Colonic mucosa (tissue), 4 donors: ENCODE data around the gene MYMK. TPM values are rescaled to one million over a fixed set of nuclear protein-coding genes. Genes with fewer than 3 reads are reported as not detected.

Source experiments
- DNase-seq: peaks from one replicate; pipeline ENCODE4 v3.0.0-alpha.2; 2020
- H3K27ac ChIP-seq: fragments of 200-600 bp; one replicate; pipeline ENCODE4 v1.8.0; 2021
- H3K27me3 ChIP-seq: fragments of 200-600 bp; one replicate; pipeline ENCODE4 v1.8.0; 2021
- H3K36me3 ChIP-seq: fragments of 200-600 bp; one replicate; pipeline ENCODE4 v1.8.0; 2021
- H3K4me1 ChIP-seq: fragments of 200-600 bp; one replicate; pipeline ENCODE4 v1.8.0; 2021; ENCODE audit warnings: mild to moderate bottlenecking
- H3K4me3 ChIP-seq: fragments of 200-600 bp; one replicate; pipeline ENCODE4 v1.8.0; 2021
- H3K9ac ChIP-seq, 2 donors: one replicate each; pipeline ENCODE4 v1.7.0; 2013; ENCODE audit warnings: control low read depth in 2 of 2, low read depth in 2 of 2, low read length in 2 of 2
- H3K9me3 ChIP-seq: fragments of 200-600 bp; one replicate; pipeline ENCODE4 v1.8.0; 2021
- intact Hi-C: fragments of 100-400 bp; cut with DNase I; formaldehyde crosslinking; loops from one replicate; pipeline ENCODE4 v1.14.1; 2022
- total RNA-seq, 2 donors: library from RNA; stranded (reverse); fragmentation: NEBNext Ultra II Directional in 1 of 2; extraction: Animal tissue kit (Norgen Biotek cat#: 25700) in 1 of 2; gene quantifications; one replicate each; pipeline ENCODE4 v1.2.1, GENCODE V29; 2021
- TF ChIP-seq, protein P1 (sequence below): fragments of 200-600 bp; IDR thresholded peaks from one replicate; pipeline ENCODE4 v1.8.0; 2022; ENCODE audit warnings: antibody characterized with exemption, mild to moderate bottlenecking
- donor health status: healthy.
- donor health status: DM: no; HTN: no; CAD: no.
- donor health status: DM: no; HTN: no; CAD: no.

Gene MYMK
- total RNA-seq, 2 donors from 2014 or later = not detected

DNA sequence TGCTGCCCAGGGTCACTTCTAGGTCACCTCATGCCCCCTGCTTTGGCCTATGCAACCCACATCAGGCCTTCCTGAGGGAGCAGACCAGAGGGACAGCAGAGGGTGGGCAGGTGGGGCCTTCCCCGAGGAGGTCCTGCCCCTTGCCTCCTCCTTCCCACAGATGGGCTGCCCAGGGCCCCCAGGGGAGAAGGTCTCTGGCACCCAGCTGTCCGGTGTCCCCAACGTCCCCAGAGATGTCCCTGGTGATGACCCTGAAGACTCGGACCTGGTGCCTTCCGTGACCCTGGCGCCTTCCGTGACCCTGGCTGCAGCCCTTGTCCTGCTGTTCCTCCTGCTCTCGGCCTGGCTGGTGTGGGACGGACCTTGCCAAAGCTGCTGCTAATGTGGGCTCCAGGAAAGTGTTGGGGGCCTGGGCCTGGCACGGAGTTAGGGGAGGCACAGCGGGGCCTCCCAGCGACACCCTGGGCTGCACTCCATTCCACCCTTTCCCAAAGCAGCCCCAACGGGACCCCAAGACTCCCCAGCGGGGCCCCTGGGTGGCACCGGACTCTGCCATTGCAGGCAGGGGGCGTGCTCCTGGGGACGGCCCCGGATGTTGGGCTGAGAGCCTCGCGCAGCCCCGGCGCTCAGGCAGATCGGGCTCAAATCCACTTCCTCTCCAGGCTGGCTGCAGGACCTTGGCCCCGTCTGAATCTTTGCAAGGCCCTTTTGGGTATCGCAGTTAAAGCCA, 39.1 kb downstream of the MYMK start:
- H3K36me3 ChIP-seq = no peaks in the 10 kb centered on the region
- intact Hi-C loops = loop anchor here (2.0 to 5.0 kb wide), 2 partner anchors 79 to 303 kb away; no protein-coding TSS in a partner anchor
- TF ChIP-seq, protein P1, sequence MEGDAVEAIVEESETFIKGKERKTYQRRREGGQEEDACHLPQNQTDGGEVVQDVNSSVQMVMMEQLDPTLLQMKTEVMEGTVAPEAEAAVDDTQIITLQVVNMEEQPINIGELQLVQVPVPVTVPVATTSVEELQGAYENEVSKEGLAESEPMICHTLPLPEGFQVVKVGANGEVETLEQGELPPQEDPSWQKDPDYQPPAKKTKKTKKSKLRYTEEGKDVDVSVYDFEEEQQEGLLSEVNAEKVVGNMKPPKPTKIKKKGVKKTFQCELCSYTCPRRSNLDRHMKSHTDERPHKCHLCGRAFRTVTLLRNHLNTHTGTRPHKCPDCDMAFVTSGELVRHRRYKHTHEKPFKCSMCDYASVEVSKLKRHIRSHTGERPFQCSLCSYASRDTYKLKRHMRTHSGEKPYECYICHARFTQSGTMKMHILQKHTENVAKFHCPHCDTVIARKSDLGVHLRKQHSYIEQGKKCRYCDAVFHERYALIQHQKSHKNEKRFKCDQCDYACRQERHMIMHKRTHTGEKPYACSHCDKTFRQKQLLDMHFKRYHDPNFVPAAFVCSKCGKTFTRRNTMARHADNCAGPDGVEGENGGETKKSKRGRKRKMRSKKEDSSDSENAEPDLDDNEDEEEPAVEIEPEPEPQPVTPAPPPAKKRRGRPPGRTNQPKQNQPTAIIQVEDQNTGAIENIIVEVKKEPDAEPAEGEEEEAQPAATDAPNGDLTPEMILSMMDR = no peak
- H3K4me3 ChIP-seq = peak overlapping the region; percentile 7
- no peaks in the 10 kb centered on the region for H3K27me3 ChIP-seq
- H3K9ac ChIP-seq = no peak overlapping the region
- DNase-seq = no peak
- no peaks in the 10 kb centered on the region for H3K4me1 ChIP-seq
- no peak overlapping the region for H3K27ac ChIP-seq
- H3K9me3 ChIP-seq = no peaks in the 10 kb centered on the region

DNA sequence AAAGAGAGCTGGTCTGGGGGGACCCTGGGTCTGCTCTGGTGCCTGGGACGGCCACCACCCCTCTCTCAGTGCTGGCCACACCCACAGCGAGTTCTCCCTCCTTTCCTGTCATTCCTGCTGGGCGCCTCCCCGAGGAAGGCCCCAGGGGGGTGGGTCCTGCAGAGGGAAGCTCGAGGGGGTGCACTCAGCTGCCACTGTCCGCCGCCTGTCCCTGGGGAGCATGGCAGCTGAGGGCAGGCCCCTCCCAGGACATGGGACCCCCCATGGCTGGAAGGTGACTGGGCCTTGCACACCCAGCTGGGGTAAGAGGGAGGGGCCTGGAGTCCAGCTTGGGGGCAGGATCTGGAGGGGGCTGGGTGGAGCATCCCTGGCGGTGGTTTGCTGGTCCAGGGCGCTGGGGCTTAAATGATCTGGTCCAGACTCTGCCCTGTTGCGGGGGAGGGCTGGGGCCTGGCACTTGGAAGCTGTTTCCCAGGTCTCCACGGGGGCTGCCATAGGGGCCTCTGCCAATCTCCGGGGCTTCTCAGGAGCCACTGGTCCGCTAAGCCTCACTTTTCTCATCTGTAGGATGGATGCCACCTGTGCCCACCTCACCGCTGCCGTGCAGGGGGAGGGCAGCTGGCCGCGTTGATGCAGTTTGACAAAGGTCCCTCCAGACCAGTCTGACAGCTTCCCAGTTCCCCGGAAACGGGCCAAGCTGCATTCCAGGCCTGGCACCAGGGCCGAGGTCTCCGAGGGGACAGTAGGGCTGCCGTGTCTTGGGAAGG, 39.9 kb downstream of the MYMK start:
- Histone ChIP-seq H3K9me3 (no peaks in the 10 kb centered on the region), H3K9ac (no peak overlapping the region), H3K4me1 (no peaks in the 10 kb centered on the region), H3K4me3 (no peak overlapping the region), H3K27ac (no peak overlapping the region), H3K27me3 (no peaks in the 10 kb centered on the region), H3K36me3 (no peaks in the 10 kb centered on the region)
- intact Hi-C loops = loop anchor here (5.0 kb wide), 1 partner anchor 303 kb away; no protein-coding TSS in a partner anchor
- TF ChIP-seq, protein P1 = no peak
- DNase-seq = no peak

DNA sequence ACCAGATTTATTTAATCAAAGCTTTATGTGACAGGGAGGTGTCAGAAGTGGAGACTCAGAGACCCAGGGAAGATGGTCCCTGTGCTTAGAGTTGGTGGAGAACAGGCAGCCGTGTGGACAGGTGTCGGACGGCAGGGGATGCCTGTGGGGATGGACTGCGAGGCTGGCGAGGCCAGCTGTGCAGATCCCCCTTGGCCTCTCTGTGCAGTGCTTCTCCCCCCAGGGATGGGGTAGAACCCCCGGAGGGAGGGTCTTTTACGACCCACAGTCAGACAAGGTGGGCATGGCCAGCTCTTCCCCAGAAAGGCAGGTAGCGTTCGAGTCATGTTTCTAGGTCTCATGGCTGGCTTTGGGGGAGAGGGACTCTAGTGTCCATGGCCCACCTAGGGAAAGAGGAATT, 41.1 kb downstream of the MYMK start:
- Histone ChIP-seq H3K36me3 (no peaks in the 10 kb centered on the region), H3K4me1 (peaks cover 10% of the 10 kb centered on the region), H3K4me3 (no peak overlapping the region), H3K9me3 (no peaks in the 10 kb centered on the region), H3K9ac (no peak overlapping the region), H3K27ac (no peak overlapping the region), H3K27me3 (no peaks in the 10 kb centered on the region)
- DNase-seq = no peak
- TF ChIP-seq, protein P1 = no peak
- intact Hi-C loops = no loop called here

DNA sequence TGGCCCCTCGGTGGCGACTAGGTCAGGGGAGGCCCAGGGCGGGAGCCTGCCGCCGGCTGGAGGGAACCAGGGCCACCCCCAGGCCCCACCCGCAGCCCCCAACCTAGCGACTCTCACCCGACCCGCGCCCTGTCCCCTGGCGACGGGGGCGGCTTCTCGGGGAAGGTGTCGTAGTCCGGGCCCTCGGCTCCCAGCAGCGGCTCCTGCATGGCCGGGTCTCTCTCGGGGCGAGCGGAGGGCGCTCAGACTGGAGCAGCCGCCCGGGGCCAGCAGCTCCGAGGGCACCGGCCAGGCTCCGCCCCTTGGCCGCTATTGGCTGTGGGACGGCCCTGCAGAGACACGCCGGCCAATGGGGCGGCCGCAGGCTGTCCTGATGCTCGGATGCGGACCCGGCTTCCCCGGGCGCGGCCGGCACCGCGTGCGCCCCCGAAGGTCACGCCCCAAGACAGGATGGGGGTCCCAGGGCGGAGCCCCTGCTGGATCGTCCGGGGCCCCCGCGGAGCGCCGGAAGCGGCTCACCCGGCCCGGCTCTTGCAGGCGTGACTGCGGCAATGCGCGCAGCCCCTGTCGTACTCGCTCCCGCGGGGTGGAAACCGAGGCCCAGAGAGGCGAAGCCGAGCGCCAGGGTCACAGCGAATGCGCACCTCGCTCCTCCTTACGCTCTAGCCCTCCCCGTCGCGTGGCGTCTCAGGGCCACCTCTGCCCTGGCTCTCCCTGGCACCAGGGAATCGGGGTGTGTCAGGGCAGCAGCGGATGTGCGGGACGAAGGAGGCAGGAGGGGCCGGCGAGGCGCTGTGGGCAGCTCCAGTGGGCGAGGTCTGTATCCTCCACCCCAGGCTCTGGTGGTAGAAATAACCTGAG, 45.7 kb downstream of the MYMK start, which contains the start of gene SLC2A6:
SLC2A6 (minus strand) TSS at position 249 of the 861 bp plus-strand sequence; CDS start at position 209, 40 bp downstream.
- Histone ChIP-seq H3K4me1 (peaks cover 15% of the 10 kb centered on the region), H3K4me3 (peak within 1 kb of the TSS; percentile 56), H3K9me3 (no peaks in the 10 kb centered on the region), H3K27me3 (no peaks in the 10 kb centered on the region), H3K36me3 (no peaks in the 10 kb centered on the region), H3K27ac (peak within 1 kb of the TSS; percentile 40), H3K9ac (peak within 1 kb of the TSS; percentile 43 to 47)
- intact Hi-C loops = no loop called here
- TF ChIP-seq, protein P1 = no peak
- DNase-seq = peak; percentile 84
